HG02852 (cell line): ENCODE results near the gene CRYBG2.
"Not testable (repeated sequence)": the region's sequence is repeated elsewhere in the genome, so short reads cannot be mapped to it uniquely, and the experiment has no call there.

Experiments
- ATAC-seq: cut with Tn5 transposase; IDR thresholded peaks from one replicate; pipeline ENCODE4 v1.9.1; 2021; ENCODE audit warnings: mild to moderate bottlenecking, moderate library complexity; ENCODE audit not compliant: unreplicated experiment

The CRYBG2 gene

GRCh38 chr1:26297057-26297790 lies 56.7 kb downstream of the CRYBG2 start:
- ATAC-seq, result no peak

GRCh38 chr1:26296340-26297056 lies 57.4 kb downstream of the CRYBG2 start:
- ATAC-seq, result no peak

GRCh38 chr1:26295194-26296138 lies 58.5 kb downstream of the CRYBG2 start:
- ATAC-seq, result no peak

- ATAC-seq, result no peak
These were observed 59.9 kb downstream of the CRYBG2 start for GRCh38 chr1:26293911-26294463.

- not testable (repeated sequence) for ATAC-seq
These were observed 61.2 kb downstream of the CRYBG2 start for GRCh38 chr1:26292735-26293134.

- ATAC-seq, result no peak
These were observed 62.0 kb downstream of the CRYBG2 start for GRCh38 chr1:26291939-26292338.

GRCh38 chr1:26291433-26291832 lies 62.5 kb downstream of the CRYBG2 start:
- no peak for ATAC-seq

- no peak for ATAC-seq
These were observed 63.1 kb downstream of the CRYBG2 start for GRCh38 chr1:26290882-26291261.

- no peak for ATAC-seq
These were observed 63.6 kb downstream of the CRYBG2 start for GRCh38 chr1:26290122-26290881.

GRCh38 chr1:26289158-26290059 lies 64.5 kb downstream of the CRYBG2 start:
- ATAC-seq, result no peak

- no peak for ATAC-seq
These were observed 65.5 kb downstream of the CRYBG2 start for GRCh38 chr1:26288311-26288941.

GRCh38 chr1:26287811-26288210 lies 66.1 kb downstream of the CRYBG2 start:
- ATAC-seq, result no peak

GRCh38 chr1:26287033-26287711 lies 66.8 kb downstream of the CRYBG2 start:
- peak; percentile 41 for ATAC-seq

GRCh38 chr1:26286064-26286416 lies 67.9 kb downstream of the CRYBG2 start:
- ATAC-seq, result no peak

GRCh38 chr1:26285366-26286063 lies 68.4 kb downstream of the CRYBG2 start:
- no peak for ATAC-seq

GRCh38 chr1:26284597-26285347 lies 69.2 kb downstream of the CRYBG2 start:
- no peak for ATAC-seq
